Neuronal stem cell (in vitro differentiated cells): ENCODE data around the gene LYRM1.
"Not testable (repeated sequence)": the region's sequence is repeated elsewhere in the genome, so short reads cannot be mapped to it uniquely, and the experiment has no call there.

ENCODE experiments used
- DNase-seq: peaks from one replicate; pipeline ENCODE4 v3.0.0-alpha.2; 2013; ENCODE audit warnings: low spot score
- H2AFZ ChIP-seq: one replicate; pipeline ENCODE4 v1.6.1; 2013; ENCODE audit warnings: mild to moderate bottlenecking, low read length, inconsistent platforms
- H2AK5ac ChIP-seq: 2 replicates; pipeline ENCODE4 v1.6.1; 2013; ENCODE audit warnings: low read depth, mild to moderate bottlenecking, inconsistent platforms, low read length, moderate library complexity, mixed read lengths
- H2BK120ac ChIP-seq: 2 replicates; pipeline ENCODE4 v1.6.1; 2013; ENCODE audit warnings: low read depth, mild to moderate bottlenecking, inconsistent platforms, low read length, moderate library complexity, mixed read lengths
- H2BK12ac ChIP-seq: one replicate; pipeline ENCODE4 v1.6.1; 2013; ENCODE audit warnings: low read length, inconsistent platforms
- H2BK15ac ChIP-seq: 2 replicates; pipeline ENCODE4 v1.6.1; 2013; ENCODE audit warnings: mild to moderate bottlenecking, low read length, inconsistent platforms, mixed read lengths
- H2BK5ac ChIP-seq: one replicate; pipeline ENCODE4 v1.6.1; 2013; ENCODE audit warnings: inconsistent platforms, mild to moderate bottlenecking, low read length, moderate library complexity
- H3K14ac ChIP-seq: one replicate; pipeline ENCODE4 v1.6.1; 2013; ENCODE audit warnings: low read length, inconsistent platforms
- H3K18ac ChIP-seq: 2 replicates; pipeline ENCODE4 v1.6.1; 2013; ENCODE audit warnings: low read length, inconsistent platforms
- H3K23ac ChIP-seq: 2 replicates; pipeline ENCODE4 v1.6.1; 2013; ENCODE audit warnings: low read depth, mild to moderate bottlenecking, mixed read lengths, low read length, inconsistent platforms; ENCODE audit not compliant: poor library complexity
- H3K27ac ChIP-seq: replicated peaks from 3 replicates; pipeline ENCODE4 v1.5.1; 2013; ENCODE audit warnings: low read length, inconsistent platforms
- H3K27me3 ChIP-seq, 3 experiments: 2 replicates each; pipeline ENCODE4 v1.6.1; 2013; ENCODE audit warnings: low read length in 3 of 3, mild to moderate bottlenecking in 2 of 3, inconsistent platforms in 1 of 3, low read depth in 1 of 3, mixed read lengths in 1 of 3, moderate library complexity in 1 of 3; ENCODE audit not compliant: control insufficient read depth in 3 of 3, insufficient read depth in 3 of 3
- H3K36me3 ChIP-seq, 2 donors: replicated peaks in 1 of 2; 2 replicates each; pipeline ENCODE4 v1.6.1; 2013; ENCODE audit warnings: low read length in 2 of 2; ENCODE audit not compliant: control insufficient read depth in 2 of 2, insufficient read depth in 2 of 2
- H3K4ac ChIP-seq: 2 replicates; pipeline ENCODE4 v1.6.1; 2013; ENCODE audit warnings: inconsistent platforms, mild to moderate bottlenecking, low read length, moderate library complexity
- H3K4me1 ChIP-seq, 2 donors: 1 replicate in 1 of 2; 2 replicates in 1 of 2; pipeline ENCODE4 v1.6.1; 2013; ENCODE audit warnings: low read length in 2 of 2, low read depth in 1 of 2; ENCODE audit not compliant: control insufficient read depth in 2 of 2, insufficient read depth in 1 of 2
- H3K4me2 ChIP-seq: one replicate; pipeline ENCODE4 v1.6.1; 2013; ENCODE audit warnings: mild to moderate bottlenecking, low read length, inconsistent platforms; ENCODE audit not compliant: insufficient read depth, poor library complexity, severe bottlenecking
- H3K4me3 ChIP-seq, 2 donors: 2 replicates each; pipeline ENCODE4 v1.5.1; 2013; ENCODE audit warnings: low read length in 2 of 2, mild to moderate bottlenecking in 2 of 2, inconsistent platforms in 1 of 2, moderate library complexity in 1 of 2
- H3K79me1 ChIP-seq: one replicate; pipeline ENCODE4 v1.6.1; 2013; ENCODE audit warnings: low read depth, mild to moderate bottlenecking, inconsistent platforms, low read length, moderate library complexity
- H3K9ac ChIP-seq: one replicate; pipeline ENCODE4 v1.6.1; 2013; ENCODE audit warnings: mild to moderate bottlenecking, low read depth, low read length, inconsistent platforms; ENCODE audit not compliant: poor library complexity
- H3K9me3 ChIP-seq, 2 donors: replicated peaks in 1 of 2; 2 replicates each; pipeline versions ENCODE3 to v1.6.1; 2013; ENCODE audit warnings: low read length in 2 of 2, mild to moderate bottlenecking in 2 of 2, inconsistent platforms in 1 of 2, low read depth in 1 of 2, mixed read lengths in 1 of 2, moderate library complexity in 1 of 2; ENCODE audit not compliant: control insufficient read depth in 2 of 2, insufficient read depth in 1 of 2
- H4K8ac ChIP-seq: one replicate; pipeline ENCODE4 v1.6.1; 2013; ENCODE audit warnings: low read depth, mild to moderate bottlenecking, inconsistent platforms, low read length, moderate library complexity
- H4K91ac ChIP-seq: one replicate; pipeline ENCODE4 v1.6.1; 2013; ENCODE audit warnings: low read length, low read depth, mild to moderate bottlenecking, inconsistent platforms; ENCODE audit not compliant: poor library complexity
- WGBS, 2 donors: extraction: QIAGEN DNeasy Blood & Tissue Kit; methylation state at CpG; one replicate each; pipeline ENCODE4 v1.1.7; 2013; ENCODE audit warnings: missing lambda C conversion rate in 2 of 2, mixed read lengths in 1 of 2; ENCODE audit not compliant: insufficient read length in 2 of 2, insufficient replicate concordance in 1 of 2; ENCODE audit errors: extremely low coverage in 2 of 2; 5-methylcytosine and 5-hydroxymethylcytosine counted together

The LYRM1 gene

GRCh38 chr16:20864376-20864775 is 36.2 kb upstream of the LYRM1 start:
- H2BK12ac ChIP-seq, H3K9me3 ChIP-seq, H3K9ac ChIP-seq, H3K4me1 ChIP-seq, DNase-seq, H4K8ac ChIP-seq, H3K27ac ChIP-seq, H3K18ac ChIP-seq, H2BK120ac ChIP-seq, H2BK5ac ChIP-seq, H3K23ac ChIP-seq, H3K14ac ChIP-seq, H2AK5ac ChIP-seq, H3K27me3 ChIP-seq, H2AFZ ChIP-seq, H4K91ac ChIP-seq, H3K4me3 ChIP-seq, H3K79me1 ChIP-seq, H3K4ac ChIP-seq, H3K4me2 ChIP-seq, H2BK15ac ChIP-seq: not testable (repeated sequence)
- WGBS, 2 donors, result no CpG with 5 or more reads among the region's 6 CpGs
- peaks cover 9 to 24% of the 10 kb centered on the region in 2 donors for H3K36me3 ChIP-seq

- H3K27ac ChIP-seq, result no peak overlapping the region
- H3K27me3 ChIP-seq, result no peaks in the 10 kb centered on the region
- H3K36me3 ChIP-seq, result peaks cover 7 to 12% of the 10 kb centered on the region in 2 donors
- no peak overlapping the region for H3K4me2 ChIP-seq
- H3K23ac ChIP-seq, result no peak overlapping the region
- H2AK5ac ChIP-seq, result no peak overlapping the region
- no peak overlapping the region for H3K18ac ChIP-seq
- H3K14ac ChIP-seq, result no peak overlapping the region
- no peak overlapping the region for H3K9ac ChIP-seq
- H4K8ac ChIP-seq, result no peak overlapping the region
- H4K91ac ChIP-seq, result no peak overlapping the region
- H3K79me1 ChIP-seq, result peaks cover 6% of the 10 kb centered on the region
- H3K4ac ChIP-seq, result no peak overlapping the region
- no peak overlapping the region for H2BK120ac ChIP-seq
- no peak overlapping the region for H3K4me3 ChIP-seq
- no peak overlapping the region for H2BK5ac ChIP-seq
- no peak for DNase-seq
- no peak overlapping the region for H2AFZ ChIP-seq
- H3K4me1 ChIP-seq, result peaks cover 6 to 7% of the 10 kb centered on the region in 2 donors
- WGBS, 2 donors, result no CpG with 5 or more reads among the region's 6 CpGs
- no peak overlapping the region for H2BK15ac ChIP-seq
- no peak overlapping the region for H2BK12ac ChIP-seq
- peaks cover 0 to 3% of the 10 kb centered on the region in 2 donors for H3K9me3 ChIP-seq
Observed at GRCh38 chr16:20865420-20866131, 35.0 kb upstream of the LYRM1 start.

- H3K4me1 ChIP-seq, result peaks cover 6 to 7% of the 10 kb centered on the region in 2 donors
Observed at GRCh38 chr16:20866145-20866772, 34.3 kb upstream of the LYRM1 start.

GRCh38 chr16:20866801-20867200 is 33.8 kb upstream of the LYRM1 start:
- Histone ChIP-seq H3K27ac (no peak overlapping the region), H2BK12ac (peak overlapping the region; percentile 34), H3K79me1 (peaks cover 6% of the 10 kb centered on the region), H3K36me3 (peaks cover 7 to 8% of the 10 kb centered on the region in 2 donors), H2BK120ac (no peak overlapping the region), H3K4me3 (no peak overlapping the region), H3K9me3 (peaks cover 0 to 3% of the 10 kb centered on the region in 2 donors), H3K9ac (no peak overlapping the region), H3K4me1 (peaks cover 6 to 7% of the 10 kb centered on the region in 2 donors), H4K8ac (no peak overlapping the region), H2AFZ (no peak overlapping the region), H4K91ac (no peak overlapping the region), H3K23ac (no peak overlapping the region), H2BK5ac (peak overlapping the region; percentile 56), H3K4ac (no peak overlapping the region), H3K14ac (no peak overlapping the region), H3K18ac (no peak overlapping the region), H2BK15ac (no peak overlapping the region), H3K4me2 (no peak overlapping the region), H3K27me3 (no peaks in the 10 kb centered on the region), H2AK5ac (peak overlapping the region; percentile 50)
- WGBS, 2 donors, result no CpG with 5 or more reads among the region's 3 CpGs
- no peak for DNase-seq

More at GRCh38 chr16:20866145-20866772, 34.3 kb upstream of the LYRM1 start:
- Histone ChIP-seq H3K4me3 (no peak overlapping the region), H4K91ac (no peak overlapping the region), H2BK120ac (no peak overlapping the region), H2AK5ac (no peak overlapping the region), H3K36me3 (peaks cover 7 to 12% of the 10 kb centered on the region in 2 donors), H2BK15ac (no peak overlapping the region), H3K9me3 (peaks cover 0 to 3% of the 10 kb centered on the region in 2 donors), H2BK12ac (no peak overlapping the region), H3K27ac (no peak overlapping the region), H3K23ac (no peak overlapping the region), H3K79me1 (peaks cover 6% of the 10 kb centered on the region), H3K14ac (no peak overlapping the region), H3K18ac (peak overlapping the region; percentile 63), H3K9ac (no peak overlapping the region), H4K8ac (no peak overlapping the region), H2AFZ (no peak overlapping the region), H3K4ac (no peak overlapping the region), H3K4me2 (no peak overlapping the region), H2BK5ac (no peak overlapping the region), H3K27me3 (no peaks in the 10 kb centered on the region)
- no CpG with 5 or more reads among the region's 6 CpGs for WGBS, 2 donors
- DNase-seq, result peak; percentile 6
